ENCODE data around the gene CAPN3. TPM values are rescaled to one million over a fixed set of nuclear protein-coding genes. Genes with fewer than 3 reads are reported as not detected.

Gene CAPN3
- total and polyA plus RNA-seq, 2 experiments from 2014 or later = 2.2 to 5.7 TPM

DNA sequence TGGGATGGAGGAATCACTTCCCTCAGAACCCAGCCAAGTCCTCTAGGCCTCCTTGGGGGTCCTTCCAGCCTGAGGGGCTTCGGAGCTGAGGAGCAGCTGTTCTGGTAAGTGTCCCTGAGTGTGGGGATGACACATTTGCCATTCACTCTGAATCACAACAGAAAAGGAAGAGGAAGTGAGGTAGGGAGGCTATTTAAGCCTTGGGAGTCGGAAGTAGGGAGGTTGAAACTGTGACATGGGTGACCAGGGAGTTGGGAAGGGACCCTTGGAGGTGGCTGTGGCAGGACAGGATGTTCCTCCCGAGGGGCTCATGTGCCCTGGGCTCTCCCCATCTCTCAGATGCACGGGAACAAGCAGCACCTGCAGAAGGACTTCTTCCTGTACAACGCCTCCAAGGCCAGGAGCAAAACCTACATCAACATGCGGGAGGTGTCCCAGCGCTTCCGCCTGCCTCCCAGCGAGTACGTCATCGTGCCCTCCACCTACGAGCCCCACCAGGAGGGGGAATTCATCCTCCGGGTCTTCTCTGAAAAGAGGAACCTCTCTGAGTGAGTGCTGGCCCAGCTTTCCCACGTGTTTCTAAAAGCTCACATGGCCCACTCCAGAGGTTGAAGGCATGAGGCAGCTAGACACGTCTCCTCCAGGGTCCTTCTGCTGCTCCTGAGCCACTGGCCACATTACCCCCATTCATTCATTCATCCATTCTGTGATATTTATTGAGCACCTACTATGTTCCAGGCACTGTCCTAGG lies 43.3 kb downstream of the CAPN3 start:
- WGBS, 2 experiments (ENCODE audit: low coverage in 1 of 2, low lambda C conversion rate in 2 of 2, missing lambda C conversion rate in 2 of 2) = 87 to 88% methylated on average over 15 of the region's 15 CpGs
- Histone ChIP-seq H3K27me3 (replicated peaks; ENCODE audit: insufficient read depth) (no peaks in the 10 kb centered on the region), H3K9me3 (ENCODE audit: low read depth) (no peaks in the 10 kb centered on the region), H3K79me2 (ENCODE audit: insufficient read depth) (no peaks in the 10 kb centered on the region), H4K20me1 (ENCODE audit: insufficient read depth) (no peaks in the 10 kb centered on the region), H3K9me2 (ENCODE audit: insufficient read depth) (no peaks in the 10 kb centered on the region), H2AFZ (no peak overlapping the region), H3K4me3 (no peak overlapping the region), H3K9ac (no peak overlapping the region), H3K36me3 (ENCODE audit: low read depth) (0 out of 2 replicates have a peak, but pooled peaks cover 3% of the 10 kb centered on the region), H3F3A (ENCODE audit: insufficient read depth) (no peaks in the 10 kb centered on the region), H3K27ac (no peak overlapping the region), H3K4me1 (ENCODE audit: insufficient read depth) (no peaks in the 10 kb centered on the region), H3K4me2 (ENCODE audit: unreplicated experiment) (no peak overlapping the region)
- no peak for TF ChIP-seq EZH2phosphoT487 (IDR thresholded peaks at IDR 0.05; ENCODE audit: insufficient read depth, low read depth)
- TF ChIP-seq EZH2 (IDR thresholded peaks at IDR 0.05; ENCODE audit: insufficient read depth, poor library complexity, severe bottlenecking) = no peak
- in situ Hi-C loops (cut with MboI) = no loop called here
- DNase-seq = no peak

DNA sequence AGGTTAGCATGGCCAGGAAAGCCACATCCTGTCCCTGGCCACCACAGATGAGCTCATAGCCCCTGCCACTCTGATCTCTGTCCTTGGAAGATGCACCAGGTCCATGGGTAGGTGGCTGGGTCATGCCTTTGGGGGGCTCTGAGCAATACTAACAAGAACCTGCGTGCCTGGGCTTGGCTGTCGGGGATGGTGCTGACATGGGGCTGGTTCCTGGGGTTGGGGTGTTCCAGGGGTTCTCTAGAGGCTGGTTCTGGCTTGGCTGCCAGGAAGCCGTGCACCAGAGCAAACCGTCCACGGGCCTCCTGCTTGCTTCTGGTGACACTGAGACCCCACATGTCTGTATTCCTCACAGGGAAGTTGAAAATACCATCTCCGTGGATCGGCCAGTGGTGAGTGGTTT lies 44.1 kb downstream of the CAPN3 start:
- no peaks in the 10 kb centered on the region for H3K9me3 ChIP-seq (ENCODE audit: low read depth)
- 0 out of 2 replicates have a peak, but pooled peaks cover 3% of the 10 kb centered on the region for H3K36me3 ChIP-seq (ENCODE audit: low read depth)
- H3K9ac ChIP-seq = no peak overlapping the region
- H3K27me3 ChIP-seq (replicated peaks; ENCODE audit: insufficient read depth) = no peaks in the 10 kb centered on the region
- no peaks in the 10 kb centered on the region for H3K4me1 ChIP-seq (ENCODE audit: insufficient read depth)
- no peak for DNase-seq
- in situ Hi-C loops (cut with MboI) = no loop called here
- H4K20me1 ChIP-seq (ENCODE audit: insufficient read depth) = no peaks in the 10 kb centered on the region
- H3K4me2 ChIP-seq (ENCODE audit: unreplicated experiment) = no peak overlapping the region
- H3K4me3 ChIP-seq = no peak overlapping the region
- no peak overlapping the region for H3K27ac ChIP-seq
- H3K9me2 ChIP-seq (ENCODE audit: insufficient read depth) = no peaks in the 10 kb centered on the region
- no peak overlapping the region for H2AFZ ChIP-seq
- no peaks in the 10 kb centered on the region for H3F3A ChIP-seq (ENCODE audit: insufficient read depth)
- 96 to 98% methylated on average over 7 of the region's 7 CpGs for WGBS, 2 experiments (ENCODE audit: low coverage in 1 of 2, low lambda C conversion rate in 2 of 2, missing lambda C conversion rate in 2 of 2)
- TF ChIP-seq EZH2 (IDR thresholded peaks at IDR 0.05; ENCODE audit: insufficient read depth, poor library complexity, severe bottlenecking) (no peak), EZH2phosphoT487 (IDR thresholded peaks at IDR 0.05; ENCODE audit: insufficient read depth, low read depth) (no peak)
- H3K79me2 ChIP-seq (ENCODE audit: insufficient read depth) = no peaks in the 10 kb centered on the region

DNA sequence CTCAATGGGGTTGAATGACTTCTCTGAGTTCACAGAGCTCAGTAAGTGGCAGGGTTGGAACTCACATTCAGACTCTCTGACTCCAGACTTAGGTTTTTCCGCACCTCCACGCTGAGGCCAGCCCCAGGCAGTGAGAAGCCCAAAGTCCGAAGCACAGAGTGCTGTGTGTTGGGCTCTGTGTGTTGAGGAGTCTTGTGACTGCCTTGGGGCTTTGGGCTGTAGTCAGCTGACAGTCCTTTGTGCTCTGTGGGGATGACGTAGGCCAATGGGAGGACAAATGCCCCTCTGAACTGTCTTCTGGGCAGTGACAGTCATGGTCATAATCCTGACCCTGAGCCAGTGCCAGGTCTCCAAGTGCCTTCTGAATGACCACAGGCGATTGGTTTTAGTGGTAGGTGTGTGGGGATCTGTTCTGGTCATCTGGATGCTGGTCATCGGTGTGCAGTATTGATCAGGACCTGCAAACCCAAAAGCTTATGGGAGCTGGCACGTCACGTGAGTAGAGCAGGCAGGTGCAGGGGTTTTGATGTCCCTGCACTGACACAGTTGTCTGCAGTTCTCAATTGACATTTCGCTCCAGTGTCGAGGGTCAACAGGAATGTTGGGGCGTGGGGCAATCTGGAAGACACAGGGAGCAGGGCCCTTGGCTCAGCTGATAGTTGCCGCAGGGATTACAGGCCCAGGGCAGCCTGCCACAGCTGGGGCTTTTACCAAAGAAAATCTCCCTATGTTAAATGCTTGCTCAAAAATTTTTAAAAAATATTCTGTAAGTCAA lies 45.3 kb downstream of the CAPN3 start:
- TF ChIP-seq EZH2 (IDR thresholded peaks at IDR 0.05; ENCODE audit: insufficient read depth, poor library complexity, severe bottlenecking) (no peak), EZH2phosphoT487 (IDR thresholded peaks at IDR 0.05; ENCODE audit: insufficient read depth, low read depth) (no peak)
- no peak overlapping the region for H3K9ac ChIP-seq

GRCh38 chr15:42405863-42406482 lies 46.7 kb downstream of the CAPN3 start:
- Histone ChIP-seq H3K27me3 (replicated peaks; ENCODE audit: insufficient read depth) (no peaks in the 10 kb centered on the region), H3K4me2 (ENCODE audit: unreplicated experiment) (no peak overlapping the region), H3K4me1 (ENCODE audit: insufficient read depth) (no peaks in the 10 kb centered on the region), H3K9ac (no peak overlapping the region), H3F3A (ENCODE audit: insufficient read depth) (no peaks in the 10 kb centered on the region), H3K27ac (no peak overlapping the region), H3K4me3 (no peak overlapping the region), H3K36me3 (ENCODE audit: low read depth) (no peaks in the 10 kb centered on the region; the same call in 1 of the 2 replicates), H3K9me2 (ENCODE audit: insufficient read depth) (no peaks in the 10 kb centered on the region), H3K9me3 (ENCODE audit: low read depth) (no peaks in the 10 kb centered on the region), H3K79me2 (ENCODE audit: insufficient read depth) (no peaks in the 10 kb centered on the region), H4K20me1 (ENCODE audit: insufficient read depth) (no peaks in the 10 kb centered on the region), H2AFZ (no peak overlapping the region)
- in situ Hi-C loops (cut with MboI) = no loop called here
- 63 to 69% methylated on average over 6 of the region's 6 CpGs for WGBS, 2 experiments (ENCODE audit: low coverage in 1 of 2, low lambda C conversion rate in 2 of 2, missing lambda C conversion rate in 2 of 2)
- DNase-seq = no peak
- TF ChIP-seq EZH2 (IDR thresholded peaks at IDR 0.05; ENCODE audit: insufficient read depth, poor library complexity, severe bottlenecking) = no peak
- no peak for TF ChIP-seq EZH2phosphoT487 (IDR thresholded peaks at IDR 0.05; ENCODE audit: insufficient read depth, low read depth)

More for the DNA sequence above, 45.3 kb downstream of the CAPN3 start:
- Histone ChIP-seq H3K9me3 (ENCODE audit: low read depth) (no peaks in the 10 kb centered on the region), H3K27me3 (replicated peaks; ENCODE audit: insufficient read depth) (no peaks in the 10 kb centered on the region), H3K4me2 (ENCODE audit: unreplicated experiment) (no peak overlapping the region), H3K9me2 (ENCODE audit: insufficient read depth) (no peaks in the 10 kb centered on the region), H3F3A (ENCODE audit: insufficient read depth) (no peaks in the 10 kb centered on the region), H3K4me3 (no peak overlapping the region), H4K20me1 (ENCODE audit: insufficient read depth) (no peaks in the 10 kb centered on the region), H3K4me1 (ENCODE audit: insufficient read depth) (no peaks in the 10 kb centered on the region), H3K36me3 (ENCODE audit: low read depth) (peaks cover 3% of the 10 kb centered on the region; the same call in 1 of the 2 replicates), H2AFZ (no peak overlapping the region), H3K27ac (no peak overlapping the region), H3K79me2 (ENCODE audit: insufficient read depth) (no peaks in the 10 kb centered on the region)
- WGBS, 2 experiments (ENCODE audit: low coverage in 1 of 2, low lambda C conversion rate in 2 of 2, missing lambda C conversion rate in 2 of 2) = 76 to 84% methylated on average over 11 to 12 of the region's 12 CpGs
- no peak for DNase-seq
- in situ Hi-C loops (cut with MboI) = no loop called here

Data from GM23248 (cell line).